ENCODE data around the gene BCL2L12. TPM values are rescaled to one million over a fixed set of nuclear protein-coding genes. Genes with fewer than 3 reads are reported as not detected.
A peak's percentile ranks its signal among the peaks of the same experiment; 100 is the strongest.

BCL2L12 gene
- total and polyA plus RNA-seq, 8 donors: 6.0 to 16.5 (median 10.6) TPM

DNA sequence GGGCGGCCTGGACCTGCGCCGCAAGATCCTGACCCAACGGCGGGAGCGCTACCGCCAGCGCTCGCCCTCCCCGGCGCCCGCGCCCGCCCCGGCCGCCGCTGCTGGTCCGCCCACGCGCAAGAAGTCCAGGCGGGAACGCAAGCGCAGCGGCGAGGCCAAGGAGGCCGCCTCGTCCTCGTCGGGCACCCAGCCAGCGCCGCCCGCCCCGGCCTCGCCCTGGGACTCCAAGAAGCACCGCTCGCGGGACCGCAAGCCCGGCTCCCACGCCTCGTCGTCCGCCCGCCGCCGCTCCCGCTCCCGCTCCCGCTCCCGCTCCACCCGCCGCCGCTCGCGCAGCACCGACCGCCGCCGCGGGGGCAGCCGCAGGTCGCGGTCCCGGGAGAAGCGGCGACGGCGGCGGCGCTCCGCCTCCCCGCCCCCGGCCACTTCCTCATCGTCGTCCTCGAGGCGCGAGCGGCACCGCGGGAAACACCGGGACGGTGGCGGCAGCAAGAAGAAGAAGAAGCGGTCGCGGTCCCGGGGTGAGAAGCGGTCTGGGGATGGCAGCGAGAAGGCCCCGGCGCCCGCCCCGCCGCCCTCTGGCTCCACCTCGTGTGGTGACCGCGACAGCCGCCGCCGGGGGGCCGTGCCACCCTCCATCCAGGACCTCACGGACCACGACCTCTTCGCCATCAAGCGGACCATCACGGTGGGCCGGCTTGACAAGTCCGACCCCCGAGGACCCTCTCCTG, 13.7 kb upstream of the BCL2L12 start:
- Histone ChIP-seq H3K36me3 (peaks cover 0 to 46% (median 19%) of the 10 kb centered on the region in 3 donors), H3K4me3 (no peak overlapping the region), H3K4me1 (no peaks in the 10 kb centered on the region), H3K9me3 (no peaks in the 10 kb centered on the region), H3K27me3 (no peaks in the 10 kb centered on the region), H3K27ac (no peak overlapping the region)
- intact Hi-C loops (cut with DNase I): no loop called here
- ATAC-seq (no peak), FAIRE-seq (no peak), DNase-seq (no peak)
- WGBS, 2 donors: 95% methylated on average over 80 to 110 of the region's 110 CpGs
- TF ChIP-seq, protein P1, sequence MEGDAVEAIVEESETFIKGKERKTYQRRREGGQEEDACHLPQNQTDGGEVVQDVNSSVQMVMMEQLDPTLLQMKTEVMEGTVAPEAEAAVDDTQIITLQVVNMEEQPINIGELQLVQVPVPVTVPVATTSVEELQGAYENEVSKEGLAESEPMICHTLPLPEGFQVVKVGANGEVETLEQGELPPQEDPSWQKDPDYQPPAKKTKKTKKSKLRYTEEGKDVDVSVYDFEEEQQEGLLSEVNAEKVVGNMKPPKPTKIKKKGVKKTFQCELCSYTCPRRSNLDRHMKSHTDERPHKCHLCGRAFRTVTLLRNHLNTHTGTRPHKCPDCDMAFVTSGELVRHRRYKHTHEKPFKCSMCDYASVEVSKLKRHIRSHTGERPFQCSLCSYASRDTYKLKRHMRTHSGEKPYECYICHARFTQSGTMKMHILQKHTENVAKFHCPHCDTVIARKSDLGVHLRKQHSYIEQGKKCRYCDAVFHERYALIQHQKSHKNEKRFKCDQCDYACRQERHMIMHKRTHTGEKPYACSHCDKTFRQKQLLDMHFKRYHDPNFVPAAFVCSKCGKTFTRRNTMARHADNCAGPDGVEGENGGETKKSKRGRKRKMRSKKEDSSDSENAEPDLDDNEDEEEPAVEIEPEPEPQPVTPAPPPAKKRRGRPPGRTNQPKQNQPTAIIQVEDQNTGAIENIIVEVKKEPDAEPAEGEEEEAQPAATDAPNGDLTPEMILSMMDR (IDR thresholded peaks at IDR 0.05): no peak

DNA sequence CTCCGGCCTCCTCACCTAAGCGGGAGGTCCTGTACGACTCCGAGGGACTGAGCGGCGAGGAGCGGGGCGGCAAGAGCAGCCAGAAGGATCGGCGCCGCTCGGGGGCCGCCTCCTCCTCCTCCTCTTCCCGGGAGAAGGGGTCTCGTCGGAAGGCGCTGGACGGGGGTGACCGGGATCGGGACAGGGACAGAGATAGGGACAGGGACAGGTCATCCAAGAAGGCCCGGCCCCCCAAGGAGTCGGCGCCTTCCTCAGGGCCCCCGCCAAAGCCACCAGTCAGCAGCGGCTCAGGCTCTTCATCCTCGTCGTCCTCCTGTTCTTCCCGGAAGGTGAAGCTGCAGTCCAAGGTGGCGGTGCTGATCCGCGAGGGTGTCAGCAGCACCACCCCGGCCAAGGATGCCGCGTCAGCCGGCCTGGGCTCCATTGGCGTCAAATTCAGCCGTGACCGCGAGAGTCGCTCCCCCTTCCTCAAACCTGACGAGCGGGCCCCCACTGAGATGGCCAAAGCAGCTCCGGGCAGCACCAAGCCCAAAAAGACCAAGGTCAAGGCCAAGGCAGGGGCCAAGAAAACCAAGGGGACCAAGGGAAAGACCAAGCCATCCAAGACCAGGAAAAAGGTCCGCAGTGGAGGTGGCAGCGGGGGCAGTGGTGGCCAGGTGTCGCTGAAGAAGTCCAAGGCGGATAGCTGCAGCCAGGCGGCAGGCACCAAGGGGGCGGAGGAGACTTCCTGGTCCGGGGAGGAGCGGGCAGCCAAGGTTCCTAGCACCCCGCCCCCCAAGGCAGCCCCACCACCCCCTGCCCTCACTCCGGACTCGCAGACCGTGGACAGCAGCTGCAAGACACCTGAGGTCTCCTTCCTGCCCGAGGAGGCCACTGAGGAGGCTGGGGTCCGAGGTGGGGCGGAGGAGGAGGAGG, 12.9 kb upstream of the BCL2L12 start:
- FAIRE-seq (no peak), ATAC-seq (no peak), DNase-seq (peak in 1 of 6 donors; percentile 64)
- peaks cover 0 to 54% (median 17%) of the 10 kb centered on the region in 3 donors for H3K36me3 ChIP-seq
- H3K9me3 ChIP-seq: no peaks in the 10 kb centered on the region
- WGBS, 2 donors: 92 to 94% methylated on average over 51 to 58 of the region's 58 CpGs
- H3K27ac ChIP-seq: no peak overlapping the region
- intact Hi-C loops (cut with DNase I): no loop called here
- no peaks in the 10 kb centered on the region for H3K27me3 ChIP-seq
- H3K4me3 ChIP-seq: no peak overlapping the region
- no peaks in the 10 kb centered on the region for H3K4me1 ChIP-seq
- TF ChIP-seq, protein P1 (IDR thresholded peaks at IDR 0.05): no peak

DNA sequence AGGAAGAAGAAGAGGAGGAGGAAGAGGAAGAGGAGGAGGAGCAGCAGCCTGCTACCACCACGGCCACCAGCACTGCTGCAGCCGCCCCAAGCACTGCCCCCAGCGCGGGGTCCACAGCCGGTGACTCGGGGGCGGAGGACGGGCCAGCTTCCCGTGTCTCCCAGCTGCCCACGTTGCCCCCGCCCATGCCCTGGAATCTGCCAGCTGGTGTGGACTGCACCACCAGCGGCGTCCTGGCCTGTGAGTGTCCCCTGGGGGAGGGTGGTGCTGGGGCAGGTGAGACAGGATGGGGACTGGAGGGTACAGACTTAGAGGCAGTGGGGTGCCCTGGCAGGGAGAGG, 12.3 kb upstream of the BCL2L12 start:
- ATAC-seq (no peak), FAIRE-seq (no peak), DNase-seq (peak in 1 of 6 donors; percentile 70)
- Histone ChIP-seq H3K4me1 (no peaks in the 10 kb centered on the region), H3K4me3 (no peak overlapping the region), H3K27ac (no peak overlapping the region), H3K36me3 (peaks cover 0 to 59% (median 17%) of the 10 kb centered on the region in 3 donors), H3K27me3 (no peaks in the 10 kb centered on the region), H3K9me3 (no peaks in the 10 kb centered on the region)
- intact Hi-C loops (cut with DNase I): no loop called here
- 88 to 94% methylated on average over 13 of the region's 13 CpGs for WGBS, 2 donors
- TF ChIP-seq, protein P1 (IDR thresholded peaks at IDR 0.05): no peak

DNA sequence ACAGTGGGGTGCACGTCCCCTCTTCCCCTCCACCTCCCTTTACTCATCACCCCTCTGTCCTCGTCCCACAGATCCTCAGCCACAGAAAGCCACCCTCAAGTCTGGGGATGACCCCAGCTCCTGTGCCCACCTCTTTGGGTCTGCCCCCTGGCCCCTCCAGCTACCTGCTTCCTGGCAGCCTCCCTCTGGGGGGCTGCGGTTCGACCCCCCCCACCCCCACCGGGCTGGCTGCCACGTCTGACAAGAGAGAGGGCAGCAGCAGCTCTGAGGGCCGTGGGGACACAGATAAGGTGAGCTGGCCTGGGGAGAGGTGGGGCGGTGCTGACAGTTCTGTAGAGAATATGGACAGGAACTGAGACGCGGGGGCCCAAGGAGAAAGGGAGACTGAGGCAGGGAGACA, 11.2 kb upstream of the BCL2L12 start:
- Histone ChIP-seq H3K4me1 (no peaks in the 10 kb centered on the region), H3K4me3 (no peak overlapping the region), H3K27me3 (no peaks in the 10 kb centered on the region), H3K36me3 (peaks cover 0 to 64% (median 19%) of the 10 kb centered on the region in 3 donors), H3K9me3 (no peaks in the 10 kb centered on the region), H3K27ac (no peak overlapping the region)
- TF ChIP-seq, protein P1 (IDR thresholded peaks at IDR 0.05): no peak
- DNase-seq: no peak
- intact Hi-C loops (cut with DNase I): no loop called here
- no peak for FAIRE-seq
- WGBS, 2 donors: 81 to 85% methylated on average over 10 of the region's 10 CpGs
- ATAC-seq: no peak
